HepG2 (cell line): ENCODE results near the gene PEX11B. TPM values are rescaled to one million over a fixed set of nuclear protein-coding genes. Genes with fewer than 3 reads are reported as not detected.
A peak's percentile ranks its signal among the peaks of the same experiment; 100 is the strongest.

ENCODE experiments used
- ARID4A ChIP-seq: sonication (generic); formaldehyde crosslinking; IDR thresholded peaks from 2 replicates; pipeline ENCODE4 v1.5.0; 2020; ENCODE audit warnings: mild to moderate bottlenecking, missing genetic modification reagents, borderline replicate concordance
- CCAR2 ChIP-seq: fragments of 200-400 bp; formaldehyde crosslinking; optimal IDR thresholded peaks from 2 replicates; pipeline ENCODE3; 2018; ENCODE audit warnings: low read depth, mild to moderate bottlenecking, low read length, moderate library complexity
- CCDC6 ChIP-seq: sonication (generic); formaldehyde crosslinking; IDR thresholded peaks from 2 replicates; pipeline ENCODE4 v1.8.1; 2022; ENCODE audit warnings: mild to moderate bottlenecking, missing genetic modification reagents, moderate library complexity
- HDAC1 ChIP-seq: sonication (generic); formaldehyde crosslinking; IDR thresholded peaks from 2 replicates; pipeline ENCODE4 v1.5.1; 2020; ENCODE audit warnings: mild to moderate bottlenecking, missing genetic modification reagents
- JUN ChIP-seq: sonication (generic); formaldehyde crosslinking; IDR thresholded peaks from 2 replicates; pipeline ENCODE4 v1.4.0; 2020; ENCODE audit warnings: mild to moderate bottlenecking, missing genetic modification reagents
- MIER3 ChIP-seq: IDR thresholded peaks from 2 replicates; pipeline ENCODE4 v1.6.1; 2016; ENCODE audit warnings: missing compliant biosample characterization, borderline replicate concordance
- PHF21A ChIP-seq: sonication (generic); formaldehyde crosslinking; IDR thresholded peaks from 2 replicates; pipeline ENCODE4 v1.5.0; 2020; ENCODE audit warnings: mild to moderate bottlenecking, missing genetic modification reagents
- PPARG ChIP-seq: conservative IDR thresholded peaks from 2 replicates; pipeline ENCODE4 v1.6.1; 2016; ENCODE audit warnings: missing biosample characterization, missing genetic modification reagents
- RBM22 ChIP-seq: fragments of 200-400 bp; formaldehyde crosslinking; optimal IDR thresholded peaks from 2 replicates; pipeline ENCODE3; 2017; ENCODE audit warnings: mild to moderate bottlenecking, low read length, moderate library complexity
- SP5 ChIP-seq: IDR thresholded peaks from 2 replicates; pipeline ENCODE4 v1.6.1; 2016; ENCODE audit warnings: low read depth, borderline replicate concordance
- XBP1 ChIP-seq: sonication (generic); formaldehyde crosslinking; IDR thresholded peaks from 2 replicates; pipeline ENCODE4 v1.5.0; 2020; ENCODE audit warnings: missing genetic modification reagents
- ZFX ChIP-seq: sonication (generic); formaldehyde crosslinking; IDR thresholded peaks from 2 replicates; pipeline ENCODE4 v1.4.0; 2020; ENCODE audit warnings: mild to moderate bottlenecking, low read depth, missing genetic modification reagents, moderate library complexity
- ZNF383 ChIP-seq: sonication (generic); formaldehyde crosslinking; IDR thresholded peaks from 2 replicates; pipeline ENCODE4 v1.4.0; 2020; ENCODE audit warnings: missing genetic modification reagents, mild to moderate bottlenecking, borderline replicate concordance
- ZSCAN29 ChIP-seq: sonication (generic); formaldehyde crosslinking; conservative IDR thresholded peaks from 2 replicates; pipeline ENCODE4 v1.4.0; 2020; ENCODE audit warnings: mild to moderate bottlenecking, missing genetic modification reagents
- polyA plus RNA-seq, 8 experiments: library from polyadenylated mRNA; depleted of rRNA in 3 of 8; stranded (reverse) in 7 of 8; unstranded in 1 of 8; fragments of >200 nt; fragmentation: Illumina TruSeq in 4 of 8; extraction: Trizol in 4 of 8; gene quantifications; 2 replicates each; pipeline versions ENCODE4 v1.2.1 to v1.2.3, GENCODE V29; 2011 to 2016; ENCODE audit warnings: low read depth in 4 of 8, missing spikeins in 1 of 8, mixed read lengths in 1 of 8; ENCODE audit not compliant: insufficient read depth in 1 of 8
- total RNA-seq, 5 experiments: library from RNA; depleted of rRNA; stranded (reverse); fragments of >200 nt; fragmentation: Illumina TruSeq; extraction: Trizol; gene quantifications; 2 replicates each; pipeline ENCODE4 v1.2.3, GENCODE V29; 2016; ENCODE audit warnings: low read depth in 1 of 5
- TF ChIP-seq, protein P1 (sequence below): sonication (generic); formaldehyde crosslinking; IDR thresholded peaks from 2 replicates; pipeline ENCODE4 v1.4.0; 2020; ENCODE audit warnings: missing genetic modification reagents, borderline replicate concordance
- TF ChIP-seq, protein P2 (sequence below): sonication (generic); formaldehyde crosslinking; IDR thresholded peaks from 2 replicates; pipeline ENCODE4 v1.9.0; 2021; ENCODE audit warnings: mild to moderate bottlenecking, missing genetic modification reagents

The PEX11B gene
- total and polyA plus RNA-seq, 2 of the 13 experiments (the other 11 are each of a cell fraction or from before 2014, with no cell fraction given): 21.6 to 48.4 TPM

DNA sequence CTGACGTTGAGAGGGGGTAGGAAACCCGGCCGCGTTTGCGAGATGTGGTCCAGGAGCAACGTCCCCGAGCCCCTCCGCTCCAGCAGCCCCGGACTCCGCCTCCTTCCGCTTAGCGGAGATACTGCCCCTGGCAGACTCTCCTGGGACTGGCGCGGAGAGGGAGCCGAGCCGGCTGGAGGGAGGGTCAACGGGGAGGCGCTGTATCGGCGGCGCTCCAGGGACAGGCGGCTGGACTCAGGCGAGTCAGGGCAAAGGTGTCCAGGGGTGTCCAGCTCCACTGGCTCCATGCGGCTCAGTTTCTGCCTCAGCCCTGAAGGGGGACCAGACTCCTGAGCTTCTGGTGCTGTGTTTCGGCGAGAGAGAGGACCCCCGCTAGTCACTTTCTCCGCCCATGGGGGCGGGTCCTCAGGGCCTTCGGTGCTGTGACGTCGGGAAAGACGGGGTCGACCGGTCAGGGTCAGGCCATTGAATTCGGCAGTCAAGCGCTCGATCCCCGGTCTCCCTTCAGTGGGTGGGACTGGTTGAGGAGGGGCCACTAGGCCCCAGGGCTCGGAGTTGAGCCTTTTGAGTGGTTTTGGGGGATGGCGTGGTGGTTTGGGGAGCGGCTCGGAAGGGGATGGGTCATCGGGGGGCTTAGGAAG is 42.1 kb upstream of the PEX11B start (continued):
- TF ChIP-seq ZFX (CRISPR knock-in tag) (peak; percentile 44), ZSCAN29 (CRISPR knock-in tag) (0 out of 2 replicates have a peak, but pooled peaks have one; percentile 54), RBM22 (no peak), CCAR2 (no peak), CCDC6 (CRISPR knock-in tag) (no peak), MIER3 (0 out of 2 replicates have a peak, but pooled peaks have one; percentile 19), HDAC1 (CRISPR knock-in tag) (peak; percentile 74), PPARG (CRISPR knock-in tag) (no peak), XBP1 (CRISPR knock-in tag) (no peak), ZNF383 (CRISPR knock-in tag) (no peak), JUN (CRISPR knock-in tag) (no peak), ARID4A (CRISPR knock-in tag) (peak; percentile 85; the same call in 1 of the 2 replicates), SP5 (CRISPR knock-in tag) (peak; percentile 80), PHF21A (CRISPR knock-in tag) (peak; percentile 81)
- TF ChIP-seq, protein P1, sequence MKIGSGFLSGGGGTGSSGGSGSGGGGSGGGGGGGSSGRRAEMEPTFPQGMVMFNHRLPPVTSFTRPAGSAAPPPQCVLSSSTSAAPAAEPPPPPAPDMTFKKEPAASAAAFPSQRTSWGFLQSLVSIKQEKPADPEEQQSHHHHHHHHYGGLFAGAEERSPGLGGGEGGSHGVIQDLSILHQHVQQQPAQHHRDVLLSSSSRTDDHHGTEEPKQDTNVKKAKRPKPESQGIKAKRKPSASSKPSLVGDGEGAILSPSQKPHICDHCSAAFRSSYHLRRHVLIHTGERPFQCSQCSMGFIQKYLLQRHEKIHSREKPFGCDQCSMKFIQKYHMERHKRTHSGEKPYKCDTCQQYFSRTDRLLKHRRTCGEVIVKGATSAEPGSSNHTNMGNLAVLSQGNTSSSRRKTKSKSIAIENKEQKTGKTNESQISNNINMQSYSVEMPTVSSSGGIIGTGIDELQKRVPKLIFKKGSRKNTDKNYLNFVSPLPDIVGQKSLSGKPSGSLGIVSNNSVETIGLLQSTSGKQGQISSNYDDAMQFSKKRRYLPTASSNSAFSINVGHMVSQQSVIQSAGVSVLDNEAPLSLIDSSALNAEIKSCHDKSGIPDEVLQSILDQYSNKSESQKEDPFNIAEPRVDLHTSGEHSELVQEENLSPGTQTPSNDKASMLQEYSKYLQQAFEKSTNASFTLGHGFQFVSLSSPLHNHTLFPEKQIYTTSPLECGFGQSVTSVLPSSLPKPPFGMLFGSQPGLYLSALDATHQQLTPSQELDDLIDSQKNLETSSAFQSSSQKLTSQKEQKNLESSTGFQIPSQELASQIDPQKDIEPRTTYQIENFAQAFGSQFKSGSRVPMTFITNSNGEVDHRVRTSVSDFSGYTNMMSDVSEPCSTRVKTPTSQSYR (CRISPR knock-in tag): no peak
- TF ChIP-seq, protein P2, sequence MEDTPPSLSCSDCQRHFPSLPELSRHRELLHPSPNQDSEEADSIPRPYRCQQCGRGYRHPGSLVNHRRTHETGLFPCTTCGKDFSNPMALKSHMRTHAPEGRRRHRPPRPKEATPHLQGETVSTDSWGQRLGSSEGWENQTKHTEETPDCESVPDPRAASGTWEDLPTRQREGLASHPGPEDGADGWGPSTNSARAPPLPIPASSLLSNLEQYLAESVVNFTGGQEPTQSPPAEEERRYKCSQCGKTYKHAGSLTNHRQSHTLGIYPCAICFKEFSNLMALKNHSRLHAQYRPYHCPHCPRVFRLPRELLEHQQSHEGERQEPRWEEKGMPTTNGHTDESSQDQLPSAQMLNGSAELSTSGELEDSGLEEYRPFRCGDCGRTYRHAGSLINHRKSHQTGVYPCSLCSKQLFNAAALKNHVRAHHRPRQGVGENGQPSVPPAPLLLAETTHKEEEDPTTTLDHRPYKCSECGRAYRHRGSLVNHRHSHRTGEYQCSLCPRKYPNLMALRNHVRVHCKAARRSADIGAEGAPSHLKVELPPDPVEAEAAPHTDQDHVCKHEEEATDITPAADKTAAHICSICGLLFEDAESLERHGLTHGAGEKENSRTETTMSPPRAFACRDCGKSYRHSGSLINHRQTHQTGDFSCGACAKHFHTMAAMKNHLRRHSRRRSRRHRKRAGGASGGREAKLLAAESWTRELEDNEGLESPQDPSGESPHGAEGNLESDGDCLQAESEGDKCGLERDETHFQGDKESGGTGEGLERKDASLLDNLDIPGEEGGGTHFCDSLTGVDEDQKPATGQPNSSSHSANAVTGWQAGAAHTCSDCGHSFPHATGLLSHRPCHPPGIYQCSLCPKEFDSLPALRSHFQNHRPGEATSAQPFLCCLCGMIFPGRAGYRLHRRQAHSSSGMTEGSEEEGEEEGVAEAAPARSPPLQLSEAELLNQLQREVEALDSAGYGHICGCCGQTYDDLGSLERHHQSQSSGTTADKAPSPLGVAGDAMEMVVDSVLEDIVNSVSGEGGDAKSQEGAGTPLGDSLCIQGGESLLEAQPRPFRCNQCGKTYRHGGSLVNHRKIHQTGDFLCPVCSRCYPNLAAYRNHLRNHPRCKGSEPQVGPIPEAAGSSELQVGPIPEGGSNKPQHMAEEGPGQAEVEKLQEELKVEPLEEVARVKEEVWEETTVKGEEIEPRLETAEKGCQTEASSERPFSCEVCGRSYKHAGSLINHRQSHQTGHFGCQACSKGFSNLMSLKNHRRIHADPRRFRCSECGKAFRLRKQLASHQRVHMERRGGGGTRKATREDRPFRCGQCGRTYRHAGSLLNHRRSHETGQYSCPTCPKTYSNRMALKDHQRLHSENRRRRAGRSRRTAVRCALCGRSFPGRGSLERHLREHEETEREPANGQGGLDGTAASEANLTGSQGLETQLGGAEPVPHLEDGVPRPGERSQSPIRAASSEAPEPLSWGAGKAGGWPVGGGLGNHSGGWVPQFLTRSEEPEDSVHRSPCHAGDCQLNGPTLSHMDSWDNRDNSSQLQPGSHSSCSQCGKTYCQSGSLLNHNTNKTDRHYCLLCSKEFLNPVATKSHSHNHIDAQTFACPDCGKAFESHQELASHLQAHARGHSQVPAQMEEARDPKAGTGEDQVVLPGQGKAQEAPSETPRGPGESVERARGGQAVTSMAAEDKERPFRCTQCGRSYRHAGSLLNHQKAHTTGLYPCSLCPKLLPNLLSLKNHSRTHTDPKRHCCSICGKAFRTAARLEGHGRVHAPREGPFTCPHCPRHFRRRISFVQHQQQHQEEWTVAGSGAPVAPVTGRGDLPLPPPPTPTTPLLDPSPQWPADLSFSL (CRISPR knock-in tag): no peak
